ENCODE results near the gene SPTBN1.
"Not testable (repeated sequence)": the region's sequence is repeated elsewhere in the genome, so short reads cannot be mapped to it uniquely, and the experiment has no call there.

DNA sequence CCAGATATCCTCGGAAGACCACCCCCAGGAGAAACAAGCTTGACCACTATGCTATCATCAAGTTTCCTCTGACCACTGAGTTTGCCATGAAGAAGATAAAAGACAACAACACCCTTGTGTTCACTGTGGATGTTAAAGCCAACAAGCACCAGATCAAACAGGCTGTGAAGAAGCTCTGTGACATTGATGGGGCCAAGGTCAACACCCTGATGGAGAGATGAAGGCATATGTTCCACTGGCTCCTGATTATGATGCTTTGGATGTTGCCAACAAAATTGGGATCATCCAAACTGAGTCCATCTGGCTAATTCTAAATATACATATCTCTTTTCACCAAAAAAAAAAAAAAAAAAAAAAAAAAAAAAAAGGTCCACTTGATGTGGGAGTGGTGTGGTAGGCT is 73.4 kb downstream of the SPTBN1 start:
- TF ChIP-seq, protein P1, sequence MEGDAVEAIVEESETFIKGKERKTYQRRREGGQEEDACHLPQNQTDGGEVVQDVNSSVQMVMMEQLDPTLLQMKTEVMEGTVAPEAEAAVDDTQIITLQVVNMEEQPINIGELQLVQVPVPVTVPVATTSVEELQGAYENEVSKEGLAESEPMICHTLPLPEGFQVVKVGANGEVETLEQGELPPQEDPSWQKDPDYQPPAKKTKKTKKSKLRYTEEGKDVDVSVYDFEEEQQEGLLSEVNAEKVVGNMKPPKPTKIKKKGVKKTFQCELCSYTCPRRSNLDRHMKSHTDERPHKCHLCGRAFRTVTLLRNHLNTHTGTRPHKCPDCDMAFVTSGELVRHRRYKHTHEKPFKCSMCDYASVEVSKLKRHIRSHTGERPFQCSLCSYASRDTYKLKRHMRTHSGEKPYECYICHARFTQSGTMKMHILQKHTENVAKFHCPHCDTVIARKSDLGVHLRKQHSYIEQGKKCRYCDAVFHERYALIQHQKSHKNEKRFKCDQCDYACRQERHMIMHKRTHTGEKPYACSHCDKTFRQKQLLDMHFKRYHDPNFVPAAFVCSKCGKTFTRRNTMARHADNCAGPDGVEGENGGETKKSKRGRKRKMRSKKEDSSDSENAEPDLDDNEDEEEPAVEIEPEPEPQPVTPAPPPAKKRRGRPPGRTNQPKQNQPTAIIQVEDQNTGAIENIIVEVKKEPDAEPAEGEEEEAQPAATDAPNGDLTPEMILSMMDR (IDR thresholded peaks at IDR 0.05), result not testable (repeated sequence)
- TF ChIP-seq MAFK (IDR thresholded peaks at IDR 0.05; ENCODE audit: partially characterized antibody); MAZ (IDR thresholded peaks at IDR 0.05; ENCODE audit: borderline replicate concordance, low read depth, low read length); NR3C1 (IDR thresholded peaks at IDR 0.05); SMC3 (IDR thresholded peaks at IDR 0.05); RCOR1 (IDR thresholded peaks at IDR 0.05; ENCODE audit: low read depth, low read length); EP300 (IDR thresholded peaks at IDR 0.05); POLR2A (IDR thresholded peaks at IDR 0.05; ENCODE audit: low read length): not testable (repeated sequence)
